PC-9 (cell line): ENCODE data around the gene SDK1. TPM values are rescaled to one million over a fixed set of nuclear protein-coding genes. Genes with fewer than 3 reads are reported as not detected.

Source experiments
- BruUV-seq: library from RNA; stranded (reverse); fragments of 400-500 nt; replicated peaks from 2 replicates; lab custom pipeline; 2021; lab: Mats Ljungman, UMichigan
- CTCF ChIA-PET: fragments of 300-600 bp; sonication (Branson Sonifier 250); formaldehyde crosslinking; loops from one replicate; lab custom pipeline; 2022; ENCODE audit warnings: antibody characterized with exemption; lab: Charles Lee
- POLR2A ChIA-PET: fragments of 300-600 bp; sonication (Branson Sonifier 250); formaldehyde crosslinking; loops from one replicate; lab custom pipeline; 2022; ENCODE audit warnings: antibody characterized with exemption; ENCODE audit not compliant: unreplicated experiment; lab: Charles Lee
- DNase-seq, 2 experiments: peaks; one replicate each; pipeline versions ENCODE4 v3.0.0 to v3.0.0-alpha.2; 2015 to 2022; ENCODE audit warnings: mixed read lengths in 1 of 2
- H2AFZ ChIP-seq: fragments of 200-600 bp; sonication (generic); 2 replicates; pipeline ENCODE4 v1.8.1; 2017; ENCODE audit warnings: antibody characterized with exemption
- H3F3A ChIP-seq: fragments of 200-600 bp; sonication (generic); 2 replicates; pipeline ENCODE4 v1.8.1; 2017; ENCODE audit warnings: antibody characterized with exemption, mild to moderate bottlenecking, low read depth; ENCODE audit not compliant: insufficient read depth
- H3K27ac ChIP-seq: fragments of 200-600 bp; sonication (generic); 2 replicates; pipeline ENCODE4 v1.6.1; 2016; ENCODE audit warnings: mixed run types
- H3K27me3 ChIP-seq: fragments of 200-600 bp; sonication (generic); 2 replicates; pipeline ENCODE4 v1.6.1; 2016; ENCODE audit warnings: low read depth, mixed run types; ENCODE audit not compliant: insufficient read depth
- H3K36me3 ChIP-seq: fragments of 200-600 bp; sonication (generic); 2 replicates; pipeline ENCODE4 v1.6.1; 2016; ENCODE audit warnings: low read depth, mixed run types
- H3K4me1 ChIP-seq: fragments of 200-600 bp; sonication (generic); replicated peaks from 2 replicates; pipeline ENCODE4 v1.6.1; 2016; ENCODE audit warnings: mixed run types; ENCODE audit not compliant: insufficient read depth
- H3K4me2 ChIP-seq: fragments of 200-600 bp; sonication (generic); 2 replicates; pipeline ENCODE4 v1.6.1; 2017; ENCODE audit warnings: mixed run types
- H3K4me3 ChIP-seq: fragments of 200-600 bp; sonication (generic); 2 replicates; pipeline ENCODE4 v1.6.1; 2016; ENCODE audit warnings: mixed run types
- H3K79me2 ChIP-seq: fragments of 200-600 bp; sonication (generic); 2 replicates; pipeline ENCODE4 v1.6.1; 2017; ENCODE audit warnings: low read depth, mixed run types
- H3K9me2 ChIP-seq: fragments of 200-600 bp; sonication (generic); 2 replicates; pipeline ENCODE4 v1.8.1; 2017; ENCODE audit warnings: mild to moderate bottlenecking; ENCODE audit not compliant: insufficient read depth
- H3K9me3 ChIP-seq: fragments of 200-600 bp; sonication (generic); 2 replicates; pipeline ENCODE4 v1.8.1; 2016; ENCODE audit warnings: low read depth; ENCODE audit not compliant: insufficient read depth
- H4K20me1 ChIP-seq: fragments of 200-600 bp; sonication (generic); 2 replicates; pipeline ENCODE4 v1.8.1; 2017; ENCODE audit not compliant: insufficient read depth
- EZH2 ChIP-seq: fragments of 200-600 bp; sonication (generic); IDR thresholded peaks from 2 replicates; pipeline ENCODE4 v1.8.0; 2017; ENCODE audit warnings: antibody characterized with exemption, low read depth
- intact Hi-C: fragments of 100-400 bp; cut with micrococcal nuclease; formaldehyde crosslinking; loops from one replicate; pipeline ENCODE4 v1.10.0; 2022; ENCODE audit not compliant: unreplicated experiment
- total RNA-seq: library from RNA; stranded (reverse); gene quantifications from 2 replicates; pipeline ENCODE4 v1.2.3, GENCODE V29; 2021
- TF ChIP-seq, protein P1 (sequence below): fragments of 200-600 bp; sonication (generic); conservative IDR thresholded peaks from 2 replicates; pipeline ENCODE4 v1.6.1; 2017; ENCODE audit warnings: mixed run types, antibody characterized with exemption, mild to moderate bottlenecking, moderate library complexity

Gene SDK1
- total RNA-seq, 1 experiment from 2014 or later, result not detected

GRCh38 chr7:4028221-4028620 is 727.2 kb downstream of the SDK1 start:
- H3K36me3 ChIP-seq, result no peaks in the 10 kb centered on the region
- peaks cover 94% of the 10 kb centered on the region for H3K27me3 ChIP-seq
- H3K4me2 ChIP-seq, result no peak overlapping the region
- intact Hi-C loops, result no loop called here
- H3K9me2 ChIP-seq, result no peaks in the 10 kb centered on the region; the same call in 1 of the 2 replicates
- no peak overlapping the region for H2AFZ ChIP-seq
- POLR2A ChIA-PET, result no interaction called here
- no TSS peak for BruUV-seq
- H3K79me2 ChIP-seq, result no peaks in the 10 kb centered on the region
- no peaks in the 10 kb centered on the region for H3F3A ChIP-seq
- DNase-seq, result no peak
- no peak overlapping the region for H3K27ac ChIP-seq
- no peaks in the 10 kb centered on the region for H4K20me1 ChIP-seq
- no peak for TF ChIP-seq EZH2
- TF ChIP-seq, protein P1, sequence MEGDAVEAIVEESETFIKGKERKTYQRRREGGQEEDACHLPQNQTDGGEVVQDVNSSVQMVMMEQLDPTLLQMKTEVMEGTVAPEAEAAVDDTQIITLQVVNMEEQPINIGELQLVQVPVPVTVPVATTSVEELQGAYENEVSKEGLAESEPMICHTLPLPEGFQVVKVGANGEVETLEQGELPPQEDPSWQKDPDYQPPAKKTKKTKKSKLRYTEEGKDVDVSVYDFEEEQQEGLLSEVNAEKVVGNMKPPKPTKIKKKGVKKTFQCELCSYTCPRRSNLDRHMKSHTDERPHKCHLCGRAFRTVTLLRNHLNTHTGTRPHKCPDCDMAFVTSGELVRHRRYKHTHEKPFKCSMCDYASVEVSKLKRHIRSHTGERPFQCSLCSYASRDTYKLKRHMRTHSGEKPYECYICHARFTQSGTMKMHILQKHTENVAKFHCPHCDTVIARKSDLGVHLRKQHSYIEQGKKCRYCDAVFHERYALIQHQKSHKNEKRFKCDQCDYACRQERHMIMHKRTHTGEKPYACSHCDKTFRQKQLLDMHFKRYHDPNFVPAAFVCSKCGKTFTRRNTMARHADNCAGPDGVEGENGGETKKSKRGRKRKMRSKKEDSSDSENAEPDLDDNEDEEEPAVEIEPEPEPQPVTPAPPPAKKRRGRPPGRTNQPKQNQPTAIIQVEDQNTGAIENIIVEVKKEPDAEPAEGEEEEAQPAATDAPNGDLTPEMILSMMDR, result no peak
- CTCF ChIA-PET, result no interaction called here
- no peaks in the 10 kb centered on the region for H3K4me1 ChIP-seq
- no peak overlapping the region for H3K4me3 ChIP-seq
- no peaks in the 10 kb centered on the region; the same call in 1 of the 2 replicates for H3K9me3 ChIP-seq

DNA sequence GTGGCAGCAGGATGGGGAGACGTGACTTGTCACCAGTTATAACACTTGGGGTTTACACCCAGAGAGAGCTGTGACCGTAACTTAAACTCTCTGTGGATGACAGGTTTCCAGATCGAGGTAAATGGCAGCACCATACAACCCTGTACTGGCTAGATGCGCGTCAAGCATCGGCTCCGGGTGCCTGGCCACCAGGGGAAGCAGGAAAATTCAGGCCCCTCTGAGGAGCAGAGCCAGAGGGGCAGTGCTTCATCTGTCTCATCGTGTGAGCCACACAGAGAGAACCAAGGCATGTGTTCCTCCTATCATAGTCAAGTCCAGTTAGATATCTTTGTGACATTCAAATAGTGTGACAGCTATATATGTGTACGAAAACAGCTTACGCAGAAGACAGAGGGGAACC is 728.9 kb downstream of the SDK1 start:
- no peaks in the 10 kb centered on the region; the same call in 1 of the 2 replicates for H3K9me3 ChIP-seq
- no peaks in the 10 kb centered on the region for H3K79me2 ChIP-seq
- H3K27ac ChIP-seq, result no peak overlapping the region
- peaks cover 91% of the 10 kb centered on the region for H3K27me3 ChIP-seq
- no peaks in the 10 kb centered on the region for H3F3A ChIP-seq
- no peak overlapping the region for H3K4me3 ChIP-seq
- no peak overlapping the region for H2AFZ ChIP-seq
- BruUV-seq, result no TSS peak
- TF ChIP-seq, protein P1, result no peak
- TF ChIP-seq EZH2, result no peak
- CTCF ChIA-PET, result no interaction called here
- H4K20me1 ChIP-seq, result no peaks in the 10 kb centered on the region
- no peak overlapping the region for H3K4me2 ChIP-seq
- no peaks in the 10 kb centered on the region for H3K4me1 ChIP-seq
- DNase-seq, result no peak
- intact Hi-C loops, result no loop called here
- POLR2A ChIA-PET, result no interaction called here
- no peaks in the 10 kb centered on the region for H3K36me3 ChIP-seq
- H3K9me2 ChIP-seq, result no peaks in the 10 kb centered on the region; the same call in 1 of the 2 replicates

- Histone ChIP-seq H3K4me2 (no peak overlapping the region), H3K4me1 (no peaks in the 10 kb centered on the region), H3K79me2 (no peaks in the 10 kb centered on the region), H3K9me3 (no peaks in the 10 kb centered on the region; the same call in 1 of the 2 replicates), H3K27ac (no peak overlapping the region), H3K9me2 (no peaks in the 10 kb centered on the region; the same call in 1 of the 2 replicates), H3K36me3 (no peaks in the 10 kb centered on the region), H3F3A (no peaks in the 10 kb centered on the region), H3K27me3 (peaks cover 89% of the 10 kb centered on the region), H3K4me3 (no peak overlapping the region), H2AFZ (no peak overlapping the region), H4K20me1 (no peaks in the 10 kb centered on the region)
- TF ChIP-seq, protein P1, result no peak
- no peak for TF ChIP-seq EZH2
- CTCF ChIA-PET, result no interaction called here
- intact Hi-C loops, result no loop called here
- POLR2A ChIA-PET, result no interaction called here
- no peak for DNase-seq
- no TSS peak for BruUV-seq
These were observed 729.4 kb downstream of the SDK1 start for GRCh38 chr7:4030346-4030950.
